Measurements from ENCODE around the gene PPP5C. TPM values are rescaled to one million over a fixed set of nuclear protein-coding genes. Genes with fewer than 3 reads are reported as not detected.

Gene PPP5C
- total and polyA plus RNA-seq, 9 of the 15 experiments (the other 6 are each of a cell fraction or from before 2014, with no cell fraction given), result 1.9 to 166 (median 108) TPM

GRCh38 chr19:46427518-46428045 lies 80.7 kb downstream of the PPP5C start:
- FAIRE-seq (no peak), ATAC-seq (no peak), DNase-seq (ENCODE audit: extremely low read depth in 1 of 4, low spot score in 3 of 4) (no peak)
- Histone ChIP-seq H3K4me1 (replicated peaks in 1 of 2; ENCODE audit: control insufficient read depth in 2 of 2, insufficient read depth in 2 of 2, low read length in 2 of 2) (peaks cover 2 to 19% of the 10 kb centered on the region in 2 experiments; a peak in 2 of 5 replicates), H3K9me1 (ENCODE audit: control insufficient read depth, insufficient read depth, low read length) (no peaks in the 10 kb centered on the region), H3K79me2 (ENCODE audit: control insufficient read depth, insufficient read depth, low read length) (no peaks in the 10 kb centered on the region), H2AFZ (ENCODE audit: low read depth, low read length) (no peak overlapping the region), H3K9me3 (replicated peaks; ENCODE audit: control insufficient read depth, insufficient read depth, low read depth, low read length) (no peaks in the 10 kb centered on the region), H3K9ac (ENCODE audit: insufficient read depth in 1 of 2, low read depth in 2 of 2, low read length in 2 of 2) (no peak overlapping the region), H3K27me3 (ENCODE audit: control insufficient read depth in 2 of 2, insufficient read depth in 2 of 2, low read length in 2 of 2) (peaks cover 37 to 49% of the 10 kb centered on the region in 2 experiments), H3K36me3 (ENCODE audit: control insufficient read depth, insufficient read depth, low read length) (no peaks in the 10 kb centered on the region), H3K4me2 (ENCODE audit: insufficient read depth, low read length) (no peak overlapping the region), H3K27ac (ENCODE audit: extremely low read depth, low read depth, low read length) (no peak overlapping the region), H4K20me1 (replicated peaks; ENCODE audit: control insufficient read depth, insufficient read depth, low read length) (no peaks in the 10 kb centered on the region; the same call in 1 of the 2 replicates), H3K4me3 (no peak overlapping the region)
- BruUV-seq (replicated peaks), result no TSS peak
- in situ Hi-C loops (cut with MboI) (no loop called here), intact Hi-C loops (cut with micrococcal nuclease) (no loop called here)
- ChIA-PET POLR2A (no interaction called here), CTCF (ENCODE audit: low intra/inter-chr PET ratio) (interaction anchor here (0.6 kb wide), 1 partner anchor 163 kb away, joined by 3 read pairs; no protein-coding TSS in a partner anchor)
- TF ChIP-seq DNMT1 (IDR thresholded peaks at IDR 0.05) (no peak), TSC22D4 (tag; IDR thresholded peaks at IDR 0.05) (no peak)
- 22% methylated on average over 16 of the region's 17 CpGs for WGBS (ENCODE audit: insufficient coverage, low coverage, missing lambda C conversion rate)

GRCh38 chr19:46428239-46429135 lies 81.6 kb downstream of the PPP5C start, which contains the start of gene PNMA8C:
TSS of gene PNMA8C (minus strand) at chr19:46428936. CDS start at chr19:46428359, 577 bp downstream.
- WGBS (ENCODE audit: insufficient coverage, low coverage, missing lambda C conversion rate), result 5% methylated on average over 48 of the region's 52 CpGs
- DNase-seq (ENCODE audit: extremely low read depth in 1 of 4, low spot score in 3 of 4) (peak; percentile 56 to 71 (median 66)), FAIRE-seq (peak; percentile 80), ATAC-seq (peak; percentile 80)
- Histone ChIP-seq H3K36me3 (ENCODE audit: control insufficient read depth, insufficient read depth, low read length) (no peaks in the 10 kb centered on the region), H3K4me3 (no peak within 1 kb of the TSS), H3K27me3 (ENCODE audit: control insufficient read depth in 2 of 2, insufficient read depth in 2 of 2, low read length in 2 of 2) (peaks cover 37 to 49% of the 10 kb centered on the region in 2 experiments), H3K9me3 (replicated peaks; ENCODE audit: control insufficient read depth, insufficient read depth, low read depth, low read length) (no peaks in the 10 kb centered on the region), H3K79me2 (ENCODE audit: control insufficient read depth, insufficient read depth, low read length) (no peaks in the 10 kb centered on the region), H3K27ac (ENCODE audit: extremely low read depth, low read depth, low read length) (no peak within 1 kb of the TSS), H3K9me1 (ENCODE audit: control insufficient read depth, insufficient read depth, low read length) (no peaks in the 10 kb centered on the region), H3K9ac (ENCODE audit: insufficient read depth in 1 of 2, low read depth in 2 of 2, low read length in 2 of 2) (no peak within 1 kb of the TSS), H4K20me1 (replicated peaks; ENCODE audit: control insufficient read depth, insufficient read depth, low read length) (no peaks in the 10 kb centered on the region; the same call in 1 of the 2 replicates), H3K4me2 (ENCODE audit: insufficient read depth, low read length) (no peak within 1 kb of the TSS), H2AFZ (ENCODE audit: low read depth, low read length) (no peak within 1 kb of the TSS), H3K4me1 (replicated peaks in 1 of 2; ENCODE audit: control insufficient read depth in 2 of 2, insufficient read depth in 2 of 2, low read length in 2 of 2) (peaks cover 2 to 19% of the 10 kb centered on the region in 2 experiments; a peak in 2 of 5 replicates)
- in situ Hi-C loops (cut with MboI) (no loop called here), intact Hi-C loops (cut with micrococcal nuclease) (no loop called here)
- no TSS peak for BruUV-seq (replicated peaks)
- ChIA-PET CTCF (ENCODE audit: low intra/inter-chr PET ratio) (no interaction called here), POLR2A (no interaction called here)
- TF ChIP-seq FOSL1 (tag; conservative IDR thresholded peaks at IDR 0.05), result no peak
- TF ChIP-seq CEBPZ (IDR thresholded peaks at IDR 0.05; ENCODE audit: borderline replicate concordance, low read depth, low read length), result no peak
- peak; percentile 97 for TF ChIP-seq RFX1 (IDR thresholded peaks at IDR 0.05)
- TF ChIP-seq ZNF165 (CRISPR knock-in tag; IDR thresholded peaks at IDR 0.05; ENCODE audit: borderline replicate concordance), result no peak
- peak in 1 of 2 experiments; percentile 90; a peak in 2 of 4 replicates for TF ChIP-seq CSDE1 (IDR thresholded peaks at IDR 0.05)
- no peak for TF ChIP-seq POU5F1 (IDR thresholded peaks at IDR 0.05; ENCODE audit: borderline replicate concordance, low read depth, low read length, partially characterized antibody)
- peak; percentile 60; the same call in 1 of the 2 replicates for TF ChIP-seq CREB1 (IDR thresholded peaks at IDR 0.05)
- peak; percentile 86 for TF ChIP-seq CREB1 (CRISPR knock-in tag; IDR thresholded peaks at IDR 0.05)
